ENCODE data around the gene SVOPL. TPM values are rescaled to one million over a fixed set of nuclear protein-coding genes. Genes with fewer than 3 reads are reported as not detected.

Gene SVOPL
- total and polyA plus RNA-seq, 2 donors (not counting 3 experiments of a cell fraction or from before 2014, with no cell fraction given), result not detected

Small RNA genes lying within 50 kb of the gene (small RNA-seq; reads per million reads assigned to genes)
- gene RF00561 (ENCODE audit: insufficient read depth, insufficient read length, low read depth, low replicate concordance), result not detected

Other genes with a start within 250 kb of the SVOPL start
- 25.4 and 26.1 TPM in 2 replicates for gene TRIM24, start 241.1 kb downstream of the SVOPL start, total RNA-seq
- 7.6 and 9.1 TPM in 2 replicates for gene TRIM24, start 241.1 kb downstream of the SVOPL start, polyA plus RNA-seq
- not detected in 2 replicates for gene TMEM213, start 96.6 kb upstream of the SVOPL start, total RNA-seq
- gene TMEM213, start 96.6 kb upstream of the SVOPL start, polyA plus RNA-seq, result not detected in 2 replicates
- gene ATP6V0A4, start 96.8 kb upstream of the SVOPL start, total RNA-seq, result 0.24 TPM in 1 of 2 replicates, not detected in the other
- gene ATP6V0A4, start 96.8 kb upstream of the SVOPL start, polyA plus RNA-seq, result 0.06 and 0.07 TPM in 2 replicates